ENCODE data around the gene LATS2.

The LATS2 gene

DNA sequence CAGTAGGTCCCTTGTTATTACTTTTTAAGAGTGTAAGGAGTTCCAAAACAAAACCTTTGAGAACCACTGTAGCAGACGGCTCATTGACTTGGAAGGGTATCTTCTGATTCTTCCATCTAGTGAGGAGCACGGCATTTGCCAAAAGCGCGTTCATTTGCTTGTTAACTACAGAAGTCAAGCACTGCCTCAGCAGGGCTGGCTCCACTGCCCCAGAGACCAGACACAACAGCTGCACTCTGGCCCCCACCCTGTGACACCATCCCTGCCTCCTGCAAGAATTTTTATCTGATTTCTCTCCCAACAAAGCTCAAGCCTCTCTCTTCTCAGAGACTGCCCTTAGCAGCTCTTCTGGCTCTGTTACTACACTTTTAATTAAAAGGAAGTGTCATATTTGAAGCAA is 138.1 kb downstream of the LATS2 start:
- no peaks in the 10 kb centered on the region for H3K36me3 ChIP-seq
- H3K27me3 ChIP-seq, result no peaks in the 10 kb centered on the region
- no peaks in the 10 kb centered on the region for H3K9me3 ChIP-seq
- no peak overlapping the region for H3K27ac ChIP-seq
- no peak overlapping the region for H3K4me3 ChIP-seq (ENCODE audit: low read depth in 1 of 2, low read length in 1 of 2)
- H3K4me1 ChIP-seq (ENCODE audit: control insufficient read depth in 1 of 2, insufficient read depth in 1 of 2, low read depth in 1 of 2, low read length in 1 of 2), result no peaks in the 10 kb centered on the region
- TF ChIP-seq, protein P1, sequence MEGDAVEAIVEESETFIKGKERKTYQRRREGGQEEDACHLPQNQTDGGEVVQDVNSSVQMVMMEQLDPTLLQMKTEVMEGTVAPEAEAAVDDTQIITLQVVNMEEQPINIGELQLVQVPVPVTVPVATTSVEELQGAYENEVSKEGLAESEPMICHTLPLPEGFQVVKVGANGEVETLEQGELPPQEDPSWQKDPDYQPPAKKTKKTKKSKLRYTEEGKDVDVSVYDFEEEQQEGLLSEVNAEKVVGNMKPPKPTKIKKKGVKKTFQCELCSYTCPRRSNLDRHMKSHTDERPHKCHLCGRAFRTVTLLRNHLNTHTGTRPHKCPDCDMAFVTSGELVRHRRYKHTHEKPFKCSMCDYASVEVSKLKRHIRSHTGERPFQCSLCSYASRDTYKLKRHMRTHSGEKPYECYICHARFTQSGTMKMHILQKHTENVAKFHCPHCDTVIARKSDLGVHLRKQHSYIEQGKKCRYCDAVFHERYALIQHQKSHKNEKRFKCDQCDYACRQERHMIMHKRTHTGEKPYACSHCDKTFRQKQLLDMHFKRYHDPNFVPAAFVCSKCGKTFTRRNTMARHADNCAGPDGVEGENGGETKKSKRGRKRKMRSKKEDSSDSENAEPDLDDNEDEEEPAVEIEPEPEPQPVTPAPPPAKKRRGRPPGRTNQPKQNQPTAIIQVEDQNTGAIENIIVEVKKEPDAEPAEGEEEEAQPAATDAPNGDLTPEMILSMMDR (IDR thresholded peaks at IDR 0.05), result no peak

Data from neutrophil (primary cell).